ENCODE data around the gene NUP210. TPM values are rescaled to one million over a fixed set of nuclear protein-coding genes. Genes with fewer than 3 reads are reported as not detected.
"Not testable (repeated sequence)": the region's sequence is repeated elsewhere in the genome, so short reads cannot be mapped to it uniquely, and the experiment has no call there.

NUP210 gene
- polyA plus RNA-seq, 6 donors from 2014 or later: 10.4 to 69.3 (median 38.6) TPM

GRCh38 chr3:13452490-13453335, 32.6 kb upstream of the NUP210 start:
- Mint-ChIP-seq H3K27me3 (no peaks in the 10 kb centered on the region), H3K4me1 (peaks cover 7 to 22% (median 12%) of the 10 kb centered on the region in 3 donors), H3K36me3 (no peaks in the 10 kb centered on the region), H3K9me3 (no peaks in the 10 kb centered on the region), H3K27ac (peak overlapping the region; percentile 86 to 97 (median 96)), H3K4me3 (peak overlapping the region; percentile 79 to 96 (median 92))
- DNase-seq: peak; percentile 46
- peak; percentile 14 to 15 for ATAC-seq (ENCODE audit: low read depth in 2 of 2)

- peak overlapping the region; percentile 79 to 96 (median 92) for H3K4me3 Mint-ChIP-seq
- no peaks in the 10 kb centered on the region for H3K36me3 Mint-ChIP-seq
- H3K27ac Mint-ChIP-seq: peak overlapping the region; percentile 76 to 97 (median 94)
- ATAC-seq (ENCODE audit: low read depth in 2 of 2) (no peak), DNase-seq (no peak)
- peaks cover 7 to 22% (median 12%) of the 10 kb centered on the region in 3 donors for H3K4me1 Mint-ChIP-seq
- no peaks in the 10 kb centered on the region for H3K9me3 Mint-ChIP-seq
- no peaks in the 10 kb centered on the region for H3K27me3 Mint-ChIP-seq
Observed at GRCh38 chr3:13451301-13451673, 31.2 kb upstream of the NUP210 start.

- not testable (repeated sequence) for H3K9me3 Mint-ChIP-seq; ATAC-seq (ENCODE audit: low read depth in 2 of 2); H3K36me3 Mint-ChIP-seq; H3K4me1 Mint-ChIP-seq; DNase-seq; H3K4me3 Mint-ChIP-seq; H3K27me3 Mint-ChIP-seq
- H3K27ac Mint-ChIP-seq: peak overlapping the region in 1 of 6 donors; percentile 49
Observed at GRCh38 chr3:13442882-13443281, 22.8 kb upstream of the NUP210 start.

GRCh38 chr3:13440204-13440817, 20.2 kb upstream of the NUP210 start:
- ATAC-seq (ENCODE audit: low read depth in 2 of 2) (no peak), DNase-seq (no peak)
- Mint-ChIP-seq H3K4me1 (no peaks in the 10 kb centered on the region), H3K27ac (peak overlapping the region in 1 of 6 donors; percentile 37), H3K9me3 (no peaks in the 10 kb centered on the region), H3K36me3 (no peaks in the 10 kb centered on the region), H3K27me3 (peaks cover 0 to 9% (median 5%) of the 10 kb centered on the region in 3 donors), H3K4me3 (no peak overlapping the region)

GRCh38 chr3:13436213-13436612, 16.1 kb upstream of the NUP210 start:
- H3K27me3 Mint-ChIP-seq; H3K4me3 Mint-ChIP-seq; H3K27ac Mint-ChIP-seq; H3K36me3 Mint-ChIP-seq; DNase-seq; H3K9me3 Mint-ChIP-seq; ATAC-seq (ENCODE audit: low read depth in 2 of 2); H3K4me1 Mint-ChIP-seq: not testable (repeated sequence)

GRCh38 chr3:13433912-13434311, 13.8 kb upstream of the NUP210 start:
- H3K27ac Mint-ChIP-seq: peak overlapping the region in 1 of 6 donors; percentile 56
- no peaks in the 10 kb centered on the region for H3K36me3 Mint-ChIP-seq

GRCh38 chr3:13432093-13432492, 12.0 kb upstream of the NUP210 start:
- H3K4me1 Mint-ChIP-seq: peaks cover 6 to 10% (median 7%) of the 10 kb centered on the region in 3 donors
- no peak overlapping the region for H3K27ac Mint-ChIP-seq
- ATAC-seq (ENCODE audit: low read depth in 2 of 2): no peak
- DNase-seq: no peak
- H3K36me3 Mint-ChIP-seq: no peaks in the 10 kb centered on the region
- H3K27me3 Mint-ChIP-seq: peaks cover 0 to 9% (median 5%) of the 10 kb centered on the region in 3 donors
- no peak overlapping the region for H3K4me3 Mint-ChIP-seq
- peaks cover 0 to 1% (median 0%) of the 10 kb centered on the region in 7 donors for H3K9me3 Mint-ChIP-seq

More at GRCh38 chr3:13433912-13434311, 13.8 kb upstream of the NUP210 start:
- ATAC-seq (ENCODE audit: low read depth in 2 of 2) (no peak), DNase-seq (no peak)
- no peaks in the 10 kb centered on the region for H3K4me1 Mint-ChIP-seq
- no peak overlapping the region for H3K4me3 Mint-ChIP-seq
- peaks cover 0 to 9% (median 5%) of the 10 kb centered on the region in 3 donors for H3K27me3 Mint-ChIP-seq
- H3K9me3 Mint-ChIP-seq: peaks cover 0 to 1% (median 0%) of the 10 kb centered on the region in 7 donors

- not testable (repeated sequence) for H3K4me1 Mint-ChIP-seq; DNase-seq; H3K27ac Mint-ChIP-seq; H3K4me3 Mint-ChIP-seq; H3K36me3 Mint-ChIP-seq; ATAC-seq (ENCODE audit: low read depth in 2 of 2); H3K9me3 Mint-ChIP-seq; H3K27me3 Mint-ChIP-seq
Observed at GRCh38 chr3:13430411-13430875, 10.3 kb upstream of the NUP210 start.

GRCh38 chr3:13429631-13430291, 9.6 kb upstream of the NUP210 start:
- Mint-ChIP-seq H3K9me3 (peaks cover 0 to 1% (median 0%) of the 10 kb centered on the region in 7 donors), H3K4me1 (peaks cover 6 to 10% (median 7%) of the 10 kb centered on the region in 3 donors), H3K27ac (no peak overlapping the region), H3K27me3 (no peaks in the 10 kb centered on the region), H3K4me3 (no peak overlapping the region), H3K36me3 (no peaks in the 10 kb centered on the region)
- DNase-seq (no peak), ATAC-seq (ENCODE audit: low read depth in 2 of 2) (no peak)

- H3K9me3 Mint-ChIP-seq; H3K36me3 Mint-ChIP-seq; DNase-seq; ATAC-seq (ENCODE audit: low read depth in 2 of 2); H3K4me1 Mint-ChIP-seq; H3K27me3 Mint-ChIP-seq: not testable (repeated sequence)
- Mint-ChIP-seq H3K27ac (peak overlapping the region in 2 of 6 donors; percentile 53 to 73), H3K4me3 (peak overlapping the region in 1 of 8 donors; percentile 40)
Observed at GRCh38 chr3:13428678-13429077, 8.6 kb upstream of the NUP210 start.

- Mint-ChIP-seq H3K4me1 (peaks cover 6 to 10% (median 7%) of the 10 kb centered on the region in 3 donors), H3K4me3 (peak overlapping the region in 2 of 8 donors; percentile 0 to 40), H3K9me3 (peaks cover 0 to 1% (median 0%) of the 10 kb centered on the region in 7 donors), H3K36me3 (no peaks in the 10 kb centered on the region), H3K27ac (peak overlapping the region in 4 of 6 donors; percentile 53 to 84 (median 78)), H3K27me3 (no peaks in the 10 kb centered on the region)
- ATAC-seq (ENCODE audit: low read depth in 2 of 2) (peak; percentile 84 to 85), DNase-seq (no peak)
Observed at GRCh38 chr3:13427662-13428603, 7.8 kb upstream of the NUP210 start.

GRCh38 chr3:13426591-13426990, 6.5 kb upstream of the NUP210 start:
- H3K27me3 Mint-ChIP-seq: no peaks in the 10 kb centered on the region
- no peak for ATAC-seq (ENCODE audit: low read depth in 2 of 2)
- peaks cover 6 to 12% (median 7%) of the 10 kb centered on the region in 3 donors for H3K4me1 Mint-ChIP-seq
- DNase-seq: no peak
- no peaks in the 10 kb centered on the region for H3K36me3 Mint-ChIP-seq
- H3K27ac Mint-ChIP-seq: no peak overlapping the region
- H3K4me3 Mint-ChIP-seq: no peak overlapping the region
- H3K9me3 Mint-ChIP-seq: peaks cover 0 to 1% (median 0%) of the 10 kb centered on the region in 7 donors

Measured in naive B cell (primary cell).